Mesendoderm (in vitro differentiated cells): ENCODE measurements around the gene EIF2B2. TPM values are rescaled to one million over a fixed set of nuclear protein-coding genes. Genes with fewer than 3 reads are reported as not detected.

Source experiments
- DNase-seq: peaks from one replicate; pipeline ENCODE4 v3.0.0; 2013
- H2AK5ac ChIP-seq: 2 replicates; pipeline ENCODE4 v1.6.1; 2013; ENCODE audit warnings: low read length, inconsistent platforms
- H2BK120ac ChIP-seq: 2 replicates; pipeline ENCODE4 v1.6.1; 2013; ENCODE audit warnings: low read depth, mild to moderate bottlenecking, low read length, moderate library complexity, mixed read lengths
- H2BK15ac ChIP-seq: replicated peaks from 2 replicates; pipeline ENCODE4 v1.6.1; 2013; ENCODE audit warnings: low read depth, mild to moderate bottlenecking, moderate library complexity
- H2BK5ac ChIP-seq: 2 replicates; pipeline ENCODE4 v1.6.1; 2013; ENCODE audit warnings: low read length, inconsistent platforms
- H3K18ac ChIP-seq: 2 replicates; pipeline ENCODE4 v1.6.1; 2013; ENCODE audit warnings: mild to moderate bottlenecking, low read length, mixed read lengths
- H3K23ac ChIP-seq: one replicate; pipeline ENCODE4 v1.6.1; 2013; ENCODE audit warnings: low read length
- H3K27ac ChIP-seq: 2 replicates; pipeline ENCODE4 v1.5.1; 2013; ENCODE audit warnings: low read depth, mild to moderate bottlenecking, inconsistent platforms, low read length, moderate library complexity
- H3K27me3 ChIP-seq: 2 replicates; pipeline ENCODE4 v1.6.1; 2013; ENCODE audit warnings: low read length, control low read depth, mild to moderate bottlenecking, inconsistent platforms; ENCODE audit not compliant: insufficient read depth, poor library complexity
- H3K36me3 ChIP-seq: 2 replicates; pipeline ENCODE4 v1.6.1; 2013; ENCODE audit warnings: low read length, inconsistent platforms; ENCODE audit not compliant: control insufficient read depth, insufficient read depth
- H3K4ac ChIP-seq: one replicate; pipeline ENCODE4 v1.6.1; 2013; ENCODE audit warnings: low read depth, mild to moderate bottlenecking, low read length, moderate library complexity
- H3K4me1 ChIP-seq: 2 replicates; pipeline ENCODE4 v1.6.1; 2013; ENCODE audit warnings: low read depth, low read length, inconsistent platforms; ENCODE audit not compliant: control insufficient read depth
- H3K4me2 ChIP-seq: 2 replicates; pipeline ENCODE4 v1.6.1; 2013; ENCODE audit warnings: low read length
- H3K4me3 ChIP-seq: 2 replicates; pipeline ENCODE4 v1.5.1; 2013; ENCODE audit warnings: mild to moderate bottlenecking, low read length
- H3K56ac ChIP-seq: one replicate; pipeline ENCODE4 v1.6.1; 2013; ENCODE audit warnings: low read length
- H3K79me1 ChIP-seq: 2 replicates; pipeline ENCODE4 v1.6.1; 2013; ENCODE audit warnings: low read length, inconsistent platforms
- H3K79me2 ChIP-seq: 2 replicates; pipeline ENCODE4 v1.6.1; 2013; ENCODE audit warnings: mild to moderate bottlenecking, low read length; ENCODE audit not compliant: control insufficient read depth, insufficient read depth
- H3K9ac ChIP-seq: 2 replicates; pipeline ENCODE4 v1.6.1; 2013; ENCODE audit warnings: low read length, inconsistent platforms
- H4K5ac ChIP-seq: one replicate; pipeline ENCODE4 v1.6.1; 2013; ENCODE audit warnings: low read length
- H4K8ac ChIP-seq: one replicate; pipeline ENCODE4 v1.6.1; 2013; ENCODE audit warnings: low read depth, mild to moderate bottlenecking, control low read depth, low read length, moderate library complexity
- WGBS: extraction: QIAGEN DNeasy Blood & Tissue Kit; methylation state at CpG from one replicate; pipeline ENCODE4 v1.1.7; 2013; ENCODE audit warnings: low lambda C conversion rate, missing lambda C conversion rate; ENCODE audit not compliant: insufficient coverage; ENCODE audit errors: extremely low coverage; 5-methylcytosine and 5-hydroxymethylcytosine counted together
- small RNA-seq: library from polyadenylated mRNA; stranded (forward); fragments of <200 nt; extraction: miRNeasy Mini kit (QIAGEN cat#:217004); gene quantifications from one replicate; pipeline ENCODE3, GENCODE V24; 2013; ENCODE audit not compliant: insufficient read depth

The EIF2B2 gene

GRCh38 chr14:75053396-75054291, 50.9 kb downstream of the EIF2B2 start:
- no peak overlapping the region for H3K9ac ChIP-seq

GRCh38 chr14:75054421-75054820, 51.7 kb downstream of the EIF2B2 start:
- H3K27me3 ChIP-seq, result no peaks in the 10 kb centered on the region
- H3K27ac ChIP-seq, result no peak overlapping the region
- H3K4ac ChIP-seq, result no peak overlapping the region
- H3K79me2 ChIP-seq, result no peaks in the 10 kb centered on the region
- H3K4me2 ChIP-seq, result no peak overlapping the region
- WGBS, result no CpG with 5 or more reads among the region's 1 CpG
- H3K23ac ChIP-seq, result no peak overlapping the region
- no peak overlapping the region for H3K4me3 ChIP-seq
- H4K5ac ChIP-seq, result no peak overlapping the region
- H3K79me1 ChIP-seq, result no peaks in the 10 kb centered on the region
- H2BK15ac ChIP-seq, result no peak overlapping the region
- no peak overlapping the region for H3K9ac ChIP-seq
- H4K8ac ChIP-seq, result no peak overlapping the region
- no peak overlapping the region for H2BK120ac ChIP-seq
- DNase-seq, result no peak
- H2AK5ac ChIP-seq, result no peak overlapping the region
- H3K36me3 ChIP-seq, result no peaks in the 10 kb centered on the region
- no peak overlapping the region for H2BK5ac ChIP-seq
- no peak overlapping the region for H3K18ac ChIP-seq
- H3K4me1 ChIP-seq, result no peaks in the 10 kb centered on the region
- no peak overlapping the region for H3K56ac ChIP-seq

More at GRCh38 chr14:75053396-75054291, 50.9 kb downstream of the EIF2B2 start:
- H4K5ac ChIP-seq, result no peak overlapping the region
- no peak overlapping the region for H3K18ac ChIP-seq
- H3K4ac ChIP-seq, result no peak overlapping the region
- no peak overlapping the region for H3K4me3 ChIP-seq
- H3K79me2 ChIP-seq, result no peaks in the 10 kb centered on the region
- H3K27ac ChIP-seq, result no peak overlapping the region
- H3K4me1 ChIP-seq, result no peaks in the 10 kb centered on the region
- WGBS, result no CpG with 5 or more reads among the region's 5 CpGs
- H2AK5ac ChIP-seq, result no peak overlapping the region
- no peak overlapping the region for H3K23ac ChIP-seq
- H3K79me1 ChIP-seq, result no peaks in the 10 kb centered on the region
- DNase-seq, result no peak
- no peak overlapping the region for H2BK120ac ChIP-seq
- no peaks in the 10 kb centered on the region for H3K36me3 ChIP-seq
- H3K27me3 ChIP-seq, result no peaks in the 10 kb centered on the region
- H2BK15ac ChIP-seq, result no peak overlapping the region
- H4K8ac ChIP-seq, result no peak overlapping the region
- H3K4me2 ChIP-seq, result no peak overlapping the region
- no peak overlapping the region for H2BK5ac ChIP-seq
- no peak overlapping the region for H3K56ac ChIP-seq

GRCh38 chr14:75059642-75060041, 56.9 kb downstream of the EIF2B2 start:
- H2BK5ac ChIP-seq, result no peak overlapping the region
- no peak overlapping the region for H2BK120ac ChIP-seq
- WGBS, result no CpG with 5 or more reads among the region's 2 CpGs
- no peak overlapping the region for H3K18ac ChIP-seq
- peaks cover 2% of the 10 kb centered on the region for H3K4me1 ChIP-seq
- no peaks in the 10 kb centered on the region for H3K27me3 ChIP-seq
- H3K4ac ChIP-seq, result no peak overlapping the region
- H3K27ac ChIP-seq, result no peak overlapping the region
- no peak for DNase-seq
- H3K36me3 ChIP-seq, result no peaks in the 10 kb centered on the region
- H2BK15ac ChIP-seq, result no peak overlapping the region
- H3K4me3 ChIP-seq, result no peak overlapping the region
- H3K23ac ChIP-seq, result no peak overlapping the region
- no peak overlapping the region for H4K5ac ChIP-seq
- H3K79me2 ChIP-seq, result no peaks in the 10 kb centered on the region
- no peak overlapping the region for H3K4me2 ChIP-seq
- no peak overlapping the region for H2AK5ac ChIP-seq
- peaks cover 3% of the 10 kb centered on the region for H3K79me1 ChIP-seq
- H3K56ac ChIP-seq, result no peak overlapping the region
- no peak overlapping the region for H4K8ac ChIP-seq
- no peak overlapping the region for H3K9ac ChIP-seq

- no peak overlapping the region for H2AK5ac ChIP-seq
- H3K9ac ChIP-seq, result no peak overlapping the region
- H4K5ac ChIP-seq, result no peak overlapping the region
- H3K79me2 ChIP-seq, result no peaks in the 10 kb centered on the region
- H3K4me2 ChIP-seq, result no peak overlapping the region
- H3K4me1 ChIP-seq, result peaks cover 2% of the 10 kb centered on the region
- no CpG with 5 or more reads among the region's 2 CpGs for WGBS
- no peak overlapping the region for H3K27ac ChIP-seq
- no peak overlapping the region for H4K8ac ChIP-seq
- H3K36me3 ChIP-seq, result no peaks in the 10 kb centered on the region
- H3K4ac ChIP-seq, result no peak overlapping the region
- no peak overlapping the region for H3K4me3 ChIP-seq
- no peak overlapping the region for H2BK15ac ChIP-seq
- no peaks in the 10 kb centered on the region for H3K27me3 ChIP-seq
- H2BK120ac ChIP-seq, result no peak overlapping the region
- no peak overlapping the region for H3K18ac ChIP-seq
- H3K23ac ChIP-seq, result no peak overlapping the region
- H3K79me1 ChIP-seq, result peaks cover 3% of the 10 kb centered on the region
- H3K56ac ChIP-seq, result no peak overlapping the region
- DNase-seq, result no peak
- no peak overlapping the region for H2BK5ac ChIP-seq
These were observed 57.7 kb downstream of the EIF2B2 start for GRCh38 chr14:75060420-75060819.

Small RNAs within 50 kb of the gene (small RNA-seq; reads per million reads assigned to genes)
- gene RNU6-689P, result not detected
